Measurements from ENCODE around the gene TOX2.

GRCh38 chr20:44069203-44070011 is 154.8 kb downstream of the TOX2 start:
- no peak for TF ChIP-seq SP1 (IDR thresholded peaks at IDR 0.05)
- no peak for TF ChIP-seq BHLHE40 (IDR thresholded peaks at IDR 0.05; ENCODE audit: borderline replicate concordance)
- TF ChIP-seq FOXK2 (IDR thresholded peaks at IDR 0.05), result no peak
- TF ChIP-seq PKNOX1 (IDR thresholded peaks at IDR 0.05), result no peak
- TF ChIP-seq ZNF384 (IDR thresholded peaks at IDR 0.05), result no peak
- TF ChIP-seq ARNT (IDR thresholded peaks at IDR 0.05), result no peak
- no peak for TF ChIP-seq NFRKB (IDR thresholded peaks at IDR 0.05)
- no peak for TF ChIP-seq LEF1 (IDR thresholded peaks at IDR 0.05; ENCODE audit: borderline replicate concordance)
- no peak for TF ChIP-seq FOXA1 (IDR thresholded peaks at IDR 0.05)
